ENCODE measurements around the gene BHLHE40. TPM values are rescaled to one million over a fixed set of nuclear protein-coding genes. Genes with fewer than 3 reads are reported as not detected.

BHLHE40 gene
- total RNA-seq, 1 donor from 2014 or later = 0.21 TPM

- H3K4me1 Mint-ChIP-seq = peaks cover 11% of the 10 kb centered on the region
- TF ChIP-seq, protein P1, sequence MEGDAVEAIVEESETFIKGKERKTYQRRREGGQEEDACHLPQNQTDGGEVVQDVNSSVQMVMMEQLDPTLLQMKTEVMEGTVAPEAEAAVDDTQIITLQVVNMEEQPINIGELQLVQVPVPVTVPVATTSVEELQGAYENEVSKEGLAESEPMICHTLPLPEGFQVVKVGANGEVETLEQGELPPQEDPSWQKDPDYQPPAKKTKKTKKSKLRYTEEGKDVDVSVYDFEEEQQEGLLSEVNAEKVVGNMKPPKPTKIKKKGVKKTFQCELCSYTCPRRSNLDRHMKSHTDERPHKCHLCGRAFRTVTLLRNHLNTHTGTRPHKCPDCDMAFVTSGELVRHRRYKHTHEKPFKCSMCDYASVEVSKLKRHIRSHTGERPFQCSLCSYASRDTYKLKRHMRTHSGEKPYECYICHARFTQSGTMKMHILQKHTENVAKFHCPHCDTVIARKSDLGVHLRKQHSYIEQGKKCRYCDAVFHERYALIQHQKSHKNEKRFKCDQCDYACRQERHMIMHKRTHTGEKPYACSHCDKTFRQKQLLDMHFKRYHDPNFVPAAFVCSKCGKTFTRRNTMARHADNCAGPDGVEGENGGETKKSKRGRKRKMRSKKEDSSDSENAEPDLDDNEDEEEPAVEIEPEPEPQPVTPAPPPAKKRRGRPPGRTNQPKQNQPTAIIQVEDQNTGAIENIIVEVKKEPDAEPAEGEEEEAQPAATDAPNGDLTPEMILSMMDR (conservative IDR thresholded peaks at IDR 0.05) = no peak
- no peaks in the 10 kb centered on the region for H3K36me3 Mint-ChIP-seq (ENCODE audit: low read depth)
- H3K4me3 Mint-ChIP-seq = peak overlapping the region; percentile 65
- H3K9me3 Mint-ChIP-seq = no peaks in the 10 kb centered on the region
- H3K27ac Mint-ChIP-seq (ENCODE audit: unreplicated experiment) = no peak overlapping the region
- DNase-seq (ENCODE audit: low read depth, low spot score) = no peak
- peaks cover 62% of the 10 kb centered on the region for H3K27me3 Mint-ChIP-seq (ENCODE audit: low read depth)
Measured at GRCh38 chr3:4985330-4986174, 6.3 kb downstream of the BHLHE40 start.

- Mint-ChIP-seq H3K4me1 (peaks cover 11% of the 10 kb centered on the region), H3K4me3 (peak overlapping the region; percentile 82), H3K9me3 (no peaks in the 10 kb centered on the region), H3K36me3 (ENCODE audit: low read depth) (no peaks in the 10 kb centered on the region), H3K27me3 (ENCODE audit: low read depth) (peaks cover 55% of the 10 kb centered on the region), H3K27ac (ENCODE audit: unreplicated experiment) (no peak overlapping the region)
- no peak for DNase-seq (ENCODE audit: low read depth, low spot score)
- TF ChIP-seq, protein P1 (conservative IDR thresholded peaks at IDR 0.05) = no peak
Measured at GRCh38 chr3:4986175-4986781, 7.0 kb downstream of the BHLHE40 start.

DNA sequence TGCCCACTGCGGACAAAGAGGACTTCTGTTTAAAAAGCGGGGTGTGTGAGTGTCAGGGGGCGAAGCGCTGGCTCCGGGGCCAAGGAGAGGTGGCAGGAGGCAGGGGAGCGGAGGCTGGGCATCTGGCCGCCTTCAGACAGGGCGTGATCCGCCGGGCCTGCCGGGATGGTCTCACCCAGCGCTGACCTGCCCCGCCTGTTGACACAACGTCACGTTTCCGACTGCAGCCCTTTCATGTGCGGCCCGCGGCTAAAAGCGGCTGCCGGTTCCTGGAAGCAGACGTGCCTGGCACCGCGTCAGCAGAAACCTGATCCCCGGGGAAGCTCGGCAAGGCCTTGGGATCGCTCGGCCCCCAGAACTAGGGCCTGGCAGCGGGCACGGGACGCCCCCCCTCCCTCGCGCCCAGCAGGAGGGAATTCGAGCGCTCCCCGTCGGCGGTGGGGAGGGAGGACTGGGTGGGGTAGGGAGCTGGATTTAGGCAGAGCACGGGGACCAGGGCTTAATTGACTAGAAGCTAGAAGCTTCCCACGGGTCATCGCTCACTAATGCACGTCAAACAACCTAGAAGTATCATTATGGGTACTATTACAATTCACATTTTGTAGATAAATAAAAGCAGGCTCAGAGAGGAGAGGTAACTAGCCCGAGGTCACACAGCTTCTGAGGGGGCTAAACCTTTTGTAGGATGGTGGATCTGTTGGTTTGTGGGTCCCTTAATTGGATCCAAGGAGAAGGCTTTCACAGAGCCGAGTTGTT lies 7.7 kb downstream of the BHLHE40 start:
- Mint-ChIP-seq H3K27me3 (ENCODE audit: low read depth) (peaks cover 49% of the 10 kb centered on the region), H3K36me3 (ENCODE audit: low read depth) (no peaks in the 10 kb centered on the region), H3K27ac (ENCODE audit: unreplicated experiment) (no peak overlapping the region), H3K4me1 (peaks cover 11% of the 10 kb centered on the region), H3K9me3 (no peaks in the 10 kb centered on the region), H3K4me3 (peak overlapping the region; percentile 82)
- DNase-seq (ENCODE audit: low read depth, low spot score) = peak; percentile 74
- TF ChIP-seq, protein P1 (conservative IDR thresholded peaks at IDR 0.05) = no peak

- TF ChIP-seq, protein P1 (conservative IDR thresholded peaks at IDR 0.05) = no peak
- Mint-ChIP-seq H3K4me3 (peak overlapping the region; percentile 82), H3K9me3 (no peaks in the 10 kb centered on the region), H3K4me1 (peaks cover 11% of the 10 kb centered on the region), H3K36me3 (ENCODE audit: low read depth) (no peaks in the 10 kb centered on the region), H3K27ac (ENCODE audit: unreplicated experiment) (no peak overlapping the region), H3K27me3 (ENCODE audit: low read depth) (peaks cover 42% of the 10 kb centered on the region)
- no peak for DNase-seq (ENCODE audit: low read depth, low spot score)
Measured at GRCh38 chr3:4987538-4988296, 8.5 kb downstream of the BHLHE40 start.

All from neural crest cell (in vitro differentiated cells).